Stomach (tissue), 9 donors: ENCODE measurements around the gene KLHL30. TPM values are rescaled to one million over a fixed set of nuclear protein-coding genes. Genes with fewer than 3 reads are reported as not detected.

ENCODE experiments used
- DNase-seq, 2 donors: peaks; one replicate each; pipeline versions ENCODE4 v3.0.0 to v3.0.0-alpha.2; 2013 to 2019
- H3K27ac ChIP-seq, 5 donors: fragments of 200-600 bp in 4 of 5; sonication (generic) in 4 of 5; one replicate each; pipeline ENCODE4 v1.5.1; 2013 to 2019; ENCODE audit warnings: mild to moderate bottlenecking in 1 of 5, moderate library complexity in 1 of 5
- H3K27me3 ChIP-seq, 3 donors: fragments of 200-600 bp; sonication (generic); one replicate each; pipeline ENCODE4 v1.5.1; 2017 to 2019; ENCODE audit warnings: mixed run types in 1 of 3
- H3K36me3 ChIP-seq, 4 donors: fragments of 200-600 bp; sonication (generic); 1 replicate in 3 of 4; 2 replicates in 1 of 4; pipeline ENCODE4 v1.5.1; 2016 to 2019
- H3K4me1 ChIP-seq, 4 donors: fragments of 200-600 bp; sonication (generic); one replicate each; pipeline ENCODE4 v1.5.1; 2016 to 2019
- H3K4me3 ChIP-seq, 4 donors: fragments of 200-600 bp; sonication (generic) in 3 of 4; one replicate each; pipeline ENCODE4 v1.5.1; 2016 to 2019; ENCODE audit warnings: mild to moderate bottlenecking in 1 of 4
- H3K9me3 ChIP-seq, 4 donors: fragments of 200-600 bp; sonication (generic); one replicate each; pipeline ENCODE4 v1.5.1; 2016 to 2019
- EP300 ChIP-seq: sonication (generic); formaldehyde crosslinking; IDR thresholded peaks from one replicate; pipeline ENCODE4 v1.6.1; 2017; ENCODE audit warnings: antibody characterized with exemption
- POLR2A ChIP-seq, 4 donors: fragments of 450-650 bp; IDR thresholded peaks; one replicate each; pipeline ENCODE4 v1.6.1; 2016; ENCODE audit warnings: antibody characterized with exemption in 4 of 4, control low read depth in 2 of 4, mild to moderate bottlenecking in 1 of 4, moderate library complexity in 1 of 4
- POLR2AphosphoS5 ChIP-seq, 3 donors: sonication (generic); formaldehyde crosslinking; IDR thresholded peaks; one replicate each; pipeline ENCODE4 v1.6.1; 2016; ENCODE audit warnings: antibody characterized with exemption in 3 of 3
- WGBS, 5 donors: extraction: QIAGEN DNeasy Blood & Tissue Kit in 3 of 5; methylation state at CpG; one replicate each; pipeline versions ENCODE4 v1.1.5 to v1.1.7; 2013 to 2018; 5-methylcytosine and 5-hydroxymethylcytosine counted together
- intact Hi-C: fragments of 100-400 bp; cut with DNase I; formaldehyde crosslinking; loops from one replicate; pipeline ENCODE4 v1.15.1; 2023; ENCODE audit warnings: low total_unique reads
- polyA plus RNA-seq, 3 donors: library from polyadenylated mRNA; stranded (reverse); fragments of 200-250 nt; gene quantifications; one replicate each; pipeline ENCODE4 v1.2.3, GENCODE V29; 2013
- total RNA-seq, 5 donors: library from RNA; depleted of rRNA; stranded (reverse); fragments of >200 nt; gene quantifications; one replicate each; pipeline versions ENCODE4 v1.1.0 to v1.2.3, GENCODE V29; 2014 to 2016
- TF ChIP-seq, protein P1 (sequence below), 7 experiments: fragments of 450-650 bp in 4 of 7; fragments of 200-600 bp in 3 of 7; sonication (generic) in 3 of 7; IDR thresholded peaks; one replicate each; pipeline ENCODE4 v1.5.1; 2016 to 2019; ENCODE audit warnings: antibody characterized with exemption in 7 of 7, control low read depth in 2 of 7, mild to moderate bottlenecking in 1 of 7
- donor health status: healthy with polysubstance abuse.
- donor health status: Bipolar disorder and iron deficiency.
- donor health status: healthy.

Gene KLHL30
- total and polyA plus RNA-seq, 8 donors, result 0.06 to 1.7 (median 0.37) TPM; not detected in 2

DNA sequence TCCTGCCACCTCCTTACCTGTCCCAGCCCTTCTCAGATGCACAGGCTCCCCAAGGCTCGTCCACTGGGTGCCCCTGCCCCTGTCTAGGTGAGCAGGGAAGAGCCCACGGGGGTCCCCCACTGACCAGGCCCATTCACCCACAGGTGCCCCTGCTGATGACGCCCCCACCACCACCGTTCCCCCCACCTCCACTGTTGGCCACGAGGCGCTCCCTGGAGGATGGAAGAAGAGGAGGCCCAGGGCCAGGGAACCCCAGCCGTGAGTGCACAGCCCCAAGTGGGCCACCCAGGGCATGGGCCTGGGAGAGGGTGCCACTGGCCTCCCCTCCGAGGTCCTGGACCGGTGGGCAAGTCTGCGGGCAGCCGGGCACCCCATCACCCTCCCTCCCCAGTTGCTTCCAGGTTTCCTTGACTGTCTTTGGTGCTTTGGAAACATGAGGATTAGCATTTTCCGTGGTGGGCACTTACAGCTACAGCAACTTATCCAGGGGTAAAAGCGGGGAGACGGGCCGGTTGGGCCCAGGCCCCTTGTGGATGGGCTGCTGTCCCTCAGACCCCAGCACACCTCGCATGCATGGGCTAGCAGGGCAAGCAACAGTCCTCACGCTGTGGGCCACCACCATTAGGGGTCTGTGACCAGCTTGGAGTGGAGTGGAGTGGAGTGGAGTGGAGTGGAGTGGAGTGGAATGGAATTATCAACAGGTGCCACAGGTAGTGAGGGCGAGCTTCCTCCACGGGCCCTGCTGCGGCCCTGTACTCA, 13.2 kb upstream of the KLHL30 start:
- Histone ChIP-seq H3K4me3 (no peak overlapping the region), H3K27me3 (peaks cover 0 to 17% (median 3%) of the 10 kb centered on the region in 3 donors), H3K9me3 (no peaks in the 10 kb centered on the region), H3K36me3 (no peaks in the 10 kb centered on the region), H3K27ac (no peak overlapping the region), H3K4me1 (peaks cover 0 to 14% (median 9%) of the 10 kb centered on the region in 4 donors)
- intact Hi-C loops, result no loop called here
- DNase-seq, result no peak
- TF ChIP-seq POLR2AphosphoS5 (IDR thresholded peaks at IDR 0.05) (no peak), EP300 (no peak), POLR2A (IDR thresholded peaks at IDR 0.05) (no peak)
- 87 to 90% (median 88%) methylated on average over 14 to 20 of the region's 20 CpGs for WGBS, 5 donors

DNA sequence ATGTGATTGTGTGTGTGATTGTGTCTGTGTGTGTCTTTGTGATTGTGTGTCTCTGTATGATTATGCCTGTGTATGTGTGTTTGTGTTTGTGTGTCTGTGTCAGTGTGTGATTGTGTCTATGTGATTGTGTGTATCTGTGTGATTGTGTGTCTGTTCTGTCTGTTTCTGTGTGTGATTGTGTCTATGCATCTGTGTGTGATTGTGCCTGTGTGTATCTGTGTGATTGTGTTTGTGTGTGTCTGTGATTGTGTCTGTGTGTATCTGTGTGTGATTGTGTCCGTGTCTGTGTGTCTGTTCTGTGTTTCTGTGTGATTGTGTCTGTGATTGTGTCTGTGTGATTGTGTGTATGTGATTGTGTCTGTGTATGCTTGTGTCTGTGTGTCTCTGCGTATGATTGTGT, 12.1 kb upstream of the KLHL30 start:
- peaks cover 0 to 11% (median 7%) of the 10 kb centered on the region in 4 donors for H3K4me1 ChIP-seq
- H3K4me3 ChIP-seq, result no peak overlapping the region
- H3K36me3 ChIP-seq, result no peaks in the 10 kb centered on the region
- 60 to 100% (median 95%) methylated on average over 2 of the region's 2 CpGs for WGBS, 5 donors
- no peak overlapping the region for H3K27ac ChIP-seq
- H3K9me3 ChIP-seq, result no peaks in the 10 kb centered on the region
- TF ChIP-seq POLR2A (IDR thresholded peaks at IDR 0.05), result peak in 1 of 4 donors; percentile 41
- TF ChIP-seq POLR2AphosphoS5 (IDR thresholded peaks at IDR 0.05), result no peak
- peaks cover 0 to 6% (median 0%) of the 10 kb centered on the region in 3 donors for H3K27me3 ChIP-seq
- no peak for DNase-seq
- intact Hi-C loops, result no loop called here

GRCh38 chr2:238126775-238127164, 11.7 kb upstream of the KLHL30 start:
- Histone ChIP-seq H3K9me3 (no peaks in the 10 kb centered on the region), H3K4me1 (peaks cover 0 to 11% (median 7%) of the 10 kb centered on the region in 4 donors), H3K36me3 (no peaks in the 10 kb centered on the region), H3K27ac (no peak overlapping the region), H3K27me3 (peaks cover 0 to 2% (median 0%) of the 10 kb centered on the region in 3 donors), H3K4me3 (no peak overlapping the region)
- TF ChIP-seq, protein P1, sequence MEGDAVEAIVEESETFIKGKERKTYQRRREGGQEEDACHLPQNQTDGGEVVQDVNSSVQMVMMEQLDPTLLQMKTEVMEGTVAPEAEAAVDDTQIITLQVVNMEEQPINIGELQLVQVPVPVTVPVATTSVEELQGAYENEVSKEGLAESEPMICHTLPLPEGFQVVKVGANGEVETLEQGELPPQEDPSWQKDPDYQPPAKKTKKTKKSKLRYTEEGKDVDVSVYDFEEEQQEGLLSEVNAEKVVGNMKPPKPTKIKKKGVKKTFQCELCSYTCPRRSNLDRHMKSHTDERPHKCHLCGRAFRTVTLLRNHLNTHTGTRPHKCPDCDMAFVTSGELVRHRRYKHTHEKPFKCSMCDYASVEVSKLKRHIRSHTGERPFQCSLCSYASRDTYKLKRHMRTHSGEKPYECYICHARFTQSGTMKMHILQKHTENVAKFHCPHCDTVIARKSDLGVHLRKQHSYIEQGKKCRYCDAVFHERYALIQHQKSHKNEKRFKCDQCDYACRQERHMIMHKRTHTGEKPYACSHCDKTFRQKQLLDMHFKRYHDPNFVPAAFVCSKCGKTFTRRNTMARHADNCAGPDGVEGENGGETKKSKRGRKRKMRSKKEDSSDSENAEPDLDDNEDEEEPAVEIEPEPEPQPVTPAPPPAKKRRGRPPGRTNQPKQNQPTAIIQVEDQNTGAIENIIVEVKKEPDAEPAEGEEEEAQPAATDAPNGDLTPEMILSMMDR (IDR thresholded peaks at IDR 0.05), result no peak
- TF ChIP-seq POLR2AphosphoS5 (IDR thresholded peaks at IDR 0.05) (no peak), EP300 (no peak), POLR2A (IDR thresholded peaks at IDR 0.05) (no peak)
- DNase-seq, result no peak
- whole genome bisulfite sequencing, 5 donors, result 84 to 93% (median 91%) methylated on average over 2 of the region's 2 CpGs
- intact Hi-C loops, result no loop called here

GRCh38 chr2:238127165-238128060, 11.1 kb upstream of the KLHL30 start:
- H3K9me3 ChIP-seq, result no peaks in the 10 kb centered on the region
- WGBS, 5 donors, result 44 to 54% (median 48%) methylated on average over 26 to 36 of the region's 36 CpGs
- DNase-seq, result peak in 1 of 2 donors; percentile 91
- no peaks in the 10 kb centered on the region for H3K27me3 ChIP-seq
- TF ChIP-seq, protein P1 (IDR thresholded peaks at IDR 0.05), result no peak
- TF ChIP-seq POLR2AphosphoS5 (IDR thresholded peaks at IDR 0.05) (no peak), POLR2A (IDR thresholded peaks at IDR 0.05) (no peak), EP300 (no peak)
- H3K36me3 ChIP-seq, result no peaks in the 10 kb centered on the region
- H3K4me3 ChIP-seq, result peak overlapping the region in 2 of 4 donors; percentile 26 to 27
- intact Hi-C loops, result no loop called here
- no peak overlapping the region for H3K27ac ChIP-seq
- peaks cover 0 to 11% (median 7%) of the 10 kb centered on the region in 4 donors for H3K4me1 ChIP-seq

- Histone ChIP-seq H3K9me3 (no peaks in the 10 kb centered on the region), H3K27ac (no peak overlapping the region), H3K27me3 (no peaks in the 10 kb centered on the region), H3K36me3 (no peaks in the 10 kb centered on the region), H3K4me3 (no peak overlapping the region), H3K4me1 (peaks cover 0 to 11% (median 7%) of the 10 kb centered on the region in 4 donors)
- no peak for DNase-seq
- WGBS, 5 donors, result 88 to 93% (median 92%) methylated on average over 21 to 22 of the region's 22 CpGs
- intact Hi-C loops, result no loop called here
- TF ChIP-seq EP300 (no peak), POLR2A (IDR thresholded peaks at IDR 0.05) (no peak), POLR2AphosphoS5 (IDR thresholded peaks at IDR 0.05) (no peak)
- TF ChIP-seq, protein P1 (IDR thresholded peaks at IDR 0.05), result no peak
Observed at GRCh38 chr2:238128061-238128440, 10.4 kb upstream of the KLHL30 start.
